HepG2 (cell line): ENCODE measurements around the gene FIBCD1. TPM values are rescaled to one million over a fixed set of nuclear protein-coding genes. Genes with fewer than 3 reads are reported as not detected.

Experiments
- ATAC-seq: fragments of 200-7000 bp; cut with Tn5 transposase; 3 replicates; pipeline ENCODE4 v1.9.1; 2020; ENCODE audit warnings: mild to moderate bottlenecking, moderate library complexity
- BruUV-seq: library from RNA; stranded (reverse); fragments of 400-500 nt; replicated peaks from 2 replicates; lab custom pipeline; 2021; lab: Mats Ljungman, UMichigan
- CTCF ChIA-PET: fragments of 300-600 bp; formaldehyde crosslinking; extraction: SDS; loops from one replicate; lab custom pipeline; 2021; ENCODE audit warnings: low total read pairs, inconsistent platforms, low intra/inter-chr PET ratio; lab: Yijun Ruan, JAX
- POLR2A ChIA-PET: fragments of 350-600 bp; sonication (Branson Sonifier 250); formaldehyde crosslinking; loops from one replicate; lab custom pipeline; 2020; ENCODE audit warnings: antibody characterized with exemption, inconsistent platforms; lab: Yijun Ruan, JAX
- DNase-seq: peaks from one replicate; pipeline ENCODE4 v3.0.0-alpha.2; 2015; ENCODE audit warnings: low spot score
- FAIRE-seq: peaks from 3 replicates; lab custom pipeline; 2011; peaks lifted over from hg19 to GRCh38; lab: Jason Lieb, UNC
- H2AFZ ChIP-seq: one replicate; pipeline ENCODE4 v1.6.1; 2011; ENCODE audit warnings: low read length, inconsistent platforms
- H3K27ac ChIP-seq: fragments of 300-600 bp; 3 replicates; pipeline ENCODE4 v1.8.0; 2011; ENCODE audit warnings: mixed run types, mild to moderate bottlenecking, mixed read lengths, low read length, inconsistent platforms; ENCODE audit not compliant: insufficient read depth; ENCODE audit errors: extremely low read length
- H3K27me3 ChIP-seq, 2 experiments: fragments of 200-600 bp in 1 of 2; 2 replicates in 1 of 2; 3 replicates in 1 of 2; pipeline versions ENCODE4 v1.6.0 to v1.8.0; 2011; ENCODE audit warnings: low read length in 2 of 2, mild to moderate bottlenecking in 2 of 2, moderate library complexity in 2 of 2, inconsistent platforms in 1 of 2; ENCODE audit not compliant: insufficient read depth in 2 of 2, control insufficient read depth in 1 of 2
- H3K36me3 ChIP-seq, 2 experiments: fragments of 200-600 bp in 1 of 2; replicated peaks in 1 of 2; 2 replicates in 1 of 2; 3 replicates in 1 of 2; pipeline versions ENCODE4 v1.5.1 to v1.8.0; 2011; ENCODE audit warnings: low read length in 2 of 2, inconsistent platforms in 1 of 2; ENCODE audit not compliant: insufficient read depth in 2 of 2, control insufficient read depth in 1 of 2
- H3K4me1 ChIP-seq: 2 replicates; pipeline ENCODE4 v1.5.1; 2012; ENCODE audit warnings: low read length, inconsistent platforms; ENCODE audit not compliant: insufficient read depth
- H3K4me2 ChIP-seq: 2 replicates; pipeline ENCODE4 v1.6.0; 2011; ENCODE audit warnings: low read depth, low read length, inconsistent platforms
- H3K4me3 ChIP-seq, 3 experiments: fragments of 200-600 bp in 1 of 3; sonication (generic), shearing (Covaris generic) in 1 of 3; replicated peaks in 1 of 3; 2 replicates each; pipeline ENCODE4 v1.5.1; 2011 to 2016; ENCODE audit warnings: low read length in 3 of 3, inconsistent platforms in 2 of 3, low read depth in 2 of 3, mild to moderate bottlenecking in 2 of 3, control low read depth in 1 of 3, mixed read lengths in 1 of 3; ENCODE audit not compliant: insufficient read depth in 1 of 3
- H3K79me2 ChIP-seq: one replicate; pipeline ENCODE4 v1.6.1; 2011; ENCODE audit warnings: low read length, inconsistent platforms; ENCODE audit not compliant: insufficient read depth
- H3K9ac ChIP-seq: 2 replicates; pipeline ENCODE4 v1.6.0; 2011; ENCODE audit warnings: mild to moderate bottlenecking, low read depth, low read length, inconsistent platforms; ENCODE audit not compliant: insufficient read depth
- H3K9me3 ChIP-seq: 2 replicates; pipeline ENCODE4 v1.5.1; 2012; ENCODE audit warnings: mild to moderate bottlenecking, low read length
- H4K20me1 ChIP-seq: 2 replicates; pipeline ENCODE4 v1.6.0; 2011; ENCODE audit warnings: inconsistent platforms, mild to moderate bottlenecking, low read length, moderate library complexity; ENCODE audit not compliant: insufficient read depth
- CHD4 ChIP-seq: fragments of 200-600 bp; sonication (generic); IDR thresholded peaks from 2 replicates; pipeline ENCODE4 v1.7.0; 2017; ENCODE audit warnings: mild to moderate bottlenecking, low read length, borderline replicate concordance
- TCF12 ChIP-seq, 2 experiments: fragments of 450-650 bp in 1 of 2; sonication (generic) in 1 of 2; formaldehyde crosslinking in 1 of 2; IDR thresholded peaks; 2 replicates each; pipeline versions ENCODE4 v1.6.1 to v1.8.0; 2017 to 2022; ENCODE audit warnings: antibody characterized with exemption in 1 of 2, mild to moderate bottlenecking in 1 of 2, missing genetic modification reagents in 1 of 2, moderate library complexity in 1 of 2
- ZNF558 ChIP-seq: sonication (generic); formaldehyde crosslinking; IDR thresholded peaks from 2 replicates; pipeline ENCODE4 v1.9.0; 2022; ENCODE audit warnings: mild to moderate bottlenecking, missing genetic modification reagents, borderline replicate concordance
- ZNF569 ChIP-seq: sonication (generic); formaldehyde crosslinking; IDR thresholded peaks from 2 replicates; pipeline ENCODE4 v1.5.0; 2020; ENCODE audit warnings: mild to moderate bottlenecking, missing genetic modification reagents, moderate library complexity, borderline replicate concordance
- ZNF773 ChIP-seq: sonication (generic); formaldehyde crosslinking; IDR thresholded peaks from 2 replicates; pipeline ENCODE4 v1.4.0; 2020; ENCODE audit warnings: missing genetic modification reagents, borderline replicate concordance
- ZSCAN25 ChIP-seq: sonication (generic); formaldehyde crosslinking; IDR thresholded peaks from 2 replicates; pipeline ENCODE4 v1.8.0; 2022; ENCODE audit warnings: mild to moderate bottlenecking, missing genetic modification reagents
- WGBS: methylation state at CpG from one replicate; pipeline ENCODE4 v1.1.6; 2017; ENCODE audit warnings: low lambda C conversion rate; 5-methylcytosine and 5-hydroxymethylcytosine counted together
- in situ Hi-C: cut with HindIII; loops from 2 replicates; pipeline ENCODE4 v1.10.0; 2017; ENCODE audit warnings: low pct_unique_long_range_greater_than_20kb; ENCODE audit not compliant: extremely low pct_ligation_motif_present
- intact Hi-C: fragments of 100-400 bp; cut with micrococcal nuclease; formaldehyde crosslinking; loops from one replicate; pipeline ENCODE4 v1.10.0; 2022; ENCODE audit not compliant: unreplicated experiment
- polyA plus RNA-seq, 8 experiments: library from polyadenylated mRNA; depleted of rRNA in 3 of 8; stranded (reverse) in 7 of 8; unstranded in 1 of 8; fragments of >200 nt; fragmentation: Illumina TruSeq in 4 of 8; extraction: Trizol in 4 of 8; gene quantifications; 2 replicates each; pipeline versions ENCODE4 v1.2.1 to v1.2.3, GENCODE V29; 2011 to 2016; ENCODE audit warnings: low read depth in 4 of 8, missing spikeins in 1 of 8, mixed read lengths in 1 of 8; ENCODE audit not compliant: insufficient read depth in 1 of 8
- total RNA-seq, 5 experiments: library from RNA; depleted of rRNA; stranded (reverse); fragments of >200 nt; fragmentation: Illumina TruSeq; extraction: Trizol; gene quantifications; 2 replicates each; pipeline ENCODE4 v1.2.3, GENCODE V29; 2016; ENCODE audit warnings: low read depth in 1 of 5
- TF ChIP-seq, protein P1 (sequence below): sonication (generic); formaldehyde crosslinking; IDR thresholded peaks from 2 replicates; pipeline ENCODE4 v1.4.0; 2020; ENCODE audit warnings: mild to moderate bottlenecking, missing genetic modification reagents
- TF ChIP-seq, protein P2 (sequence below): sonication (generic); formaldehyde crosslinking; IDR thresholded peaks from 2 replicates; pipeline ENCODE4 v1.8.0; 2022; ENCODE audit warnings: missing genetic modification reagents, mild to moderate bottlenecking, moderate library complexity, borderline replicate concordance
- TF ChIP-seq, protein P3 (sequence below): sonication (generic); formaldehyde crosslinking; IDR thresholded peaks from 2 replicates; pipeline ENCODE4 v1.4.0; 2020; ENCODE audit warnings: missing genetic modification reagents

Gene FIBCD1
- total and polyA plus RNA-seq, 2 of the 13 experiments (the other 11 are each of a cell fraction or from before 2014, with no cell fraction given), result 0.55 to 0.89 TPM

DNA sequence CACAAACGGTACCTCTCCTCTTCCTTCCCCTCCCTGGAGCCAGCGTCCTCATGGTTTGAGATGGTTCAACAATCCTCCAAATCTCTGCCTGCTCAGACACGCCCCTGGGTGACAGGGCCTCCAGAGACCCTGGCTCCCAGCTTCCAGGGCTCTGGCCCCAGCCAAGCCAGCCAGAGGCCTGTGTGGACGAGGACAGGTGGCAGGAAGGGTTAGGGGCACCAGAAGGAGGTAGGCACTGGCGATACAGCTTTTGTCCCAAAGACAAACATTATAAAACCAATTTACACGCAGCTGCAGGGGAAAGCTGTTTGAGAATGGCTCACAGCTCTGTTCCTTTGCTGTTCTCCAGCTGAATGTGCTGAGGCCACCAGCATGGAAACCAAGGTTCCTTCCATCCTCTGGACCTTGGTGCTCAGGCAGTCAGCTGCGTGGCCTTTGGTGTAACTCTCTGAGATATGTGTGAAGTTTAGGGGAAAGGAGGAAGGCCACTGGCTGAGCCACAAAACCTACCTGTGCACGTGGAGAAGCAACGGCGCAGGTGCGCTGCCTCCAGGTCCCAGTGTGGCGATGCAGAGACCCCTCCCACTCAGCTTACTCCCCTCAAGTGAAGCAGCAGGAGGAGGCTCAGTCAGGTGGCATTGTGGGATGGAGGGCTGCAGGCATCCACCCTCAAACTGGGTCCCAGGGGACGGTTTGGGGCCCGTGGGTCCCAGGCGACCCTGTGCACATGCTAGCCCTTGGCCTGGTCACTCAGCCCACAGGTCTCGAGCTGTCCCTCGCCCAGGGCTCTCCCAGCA, 38.1 kb downstream of the FIBCD1 start (continued):
- TF ChIP-seq ZNF558 (CRISPR knock-in tag) (no peak), ZNF569 (CRISPR knock-in tag) (no peak), CHD4 (no peak)
- TF ChIP-seq, protein P1, sequence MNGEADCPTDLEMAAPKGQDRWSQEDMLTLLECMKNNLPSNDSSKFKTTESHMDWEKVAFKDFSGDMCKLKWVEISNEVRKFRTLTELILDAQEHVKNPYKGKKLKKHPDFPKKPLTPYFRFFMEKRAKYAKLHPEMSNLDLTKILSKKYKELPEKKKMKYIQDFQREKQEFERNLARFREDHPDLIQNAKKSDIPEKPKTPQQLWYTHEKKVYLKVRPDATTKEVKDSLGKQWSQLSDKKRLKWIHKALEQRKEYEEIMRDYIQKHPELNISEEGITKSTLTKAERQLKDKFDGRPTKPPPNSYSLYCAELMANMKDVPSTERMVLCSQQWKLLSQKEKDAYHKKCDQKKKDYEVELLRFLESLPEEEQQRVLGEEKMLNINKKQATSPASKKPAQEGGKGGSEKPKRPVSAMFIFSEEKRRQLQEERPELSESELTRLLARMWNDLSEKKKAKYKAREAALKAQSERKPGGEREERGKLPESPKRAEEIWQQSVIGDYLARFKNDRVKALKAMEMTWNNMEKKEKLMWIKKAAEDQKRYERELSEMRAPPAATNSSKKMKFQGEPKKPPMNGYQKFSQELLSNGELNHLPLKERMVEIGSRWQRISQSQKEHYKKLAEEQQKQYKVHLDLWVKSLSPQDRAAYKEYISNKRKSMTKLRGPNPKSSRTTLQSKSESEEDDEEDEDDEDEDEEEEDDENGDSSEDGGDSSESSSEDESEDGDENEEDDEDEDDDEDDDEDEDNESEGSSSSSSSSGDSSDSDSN (CRISPR knock-in tag), result no peak

DNA sequence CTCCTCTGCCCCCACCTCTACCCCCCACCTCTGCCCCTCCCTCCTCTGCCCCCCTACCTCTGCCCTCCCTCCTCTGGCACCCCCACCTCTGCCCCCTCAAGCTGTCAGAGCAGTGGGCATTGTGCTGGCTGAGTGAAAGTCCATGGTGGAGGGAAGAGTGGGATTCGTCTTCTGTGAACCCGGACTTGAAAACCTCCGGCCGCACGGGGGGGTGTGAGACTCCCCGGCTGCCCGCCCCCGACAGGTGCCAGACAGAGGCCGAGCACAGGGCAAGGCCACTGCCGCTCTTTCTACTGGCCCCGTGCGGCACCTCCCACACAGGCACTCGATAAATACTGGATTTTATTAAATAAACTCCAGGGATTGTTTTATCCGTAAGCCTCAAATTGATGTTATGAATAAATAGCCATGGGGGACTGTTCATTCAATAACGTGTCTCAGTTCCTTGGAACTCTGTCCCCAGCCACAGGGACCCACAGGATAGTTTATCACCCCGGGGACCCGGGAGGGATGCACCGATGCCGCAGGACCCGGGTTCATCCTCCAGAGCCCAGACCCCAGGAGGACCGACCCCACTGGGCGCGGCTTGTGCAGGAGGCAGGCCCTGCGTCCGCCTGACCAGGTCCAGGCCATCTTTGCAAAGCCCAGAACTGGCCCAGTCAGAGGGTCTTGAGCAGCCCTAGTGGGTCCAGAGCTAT, 39.8 kb downstream of the FIBCD1 start:
- ATAC-seq (no peak), FAIRE-seq (no peak), DNase-seq (no peak)
- ChIA-PET CTCF (interaction anchor here (1.0 kb wide), 1 partner anchor 42 kb away, joined by 3 read pairs; no protein-coding TSS in a partner anchor), POLR2A (no interaction called here)
- Histone ChIP-seq H3K4me2 (no peak overlapping the region), H4K20me1 (no peaks in the 10 kb centered on the region), H2AFZ (no peak overlapping the region), H3K4me1 (no peaks in the 10 kb centered on the region), H3K4me3 (no peak overlapping the region), H3K9ac (no peak overlapping the region), H3K27me3 (peaks cover 29 to 76% of the 10 kb centered on the region in 2 experiments; a peak in 4 of 5 replicates), H3K36me3 (no peaks in the 10 kb centered on the region; a peak in 1 of 5 replicates), H3K79me2 (no peaks in the 10 kb centered on the region), H3K9me3 (no peaks in the 10 kb centered on the region), H3K27ac (no peak overlapping the region)
- BruUV-seq, result no TSS peak
- in situ Hi-C loops, result loop anchor here (5.0 to 10.0 kb wide), 2 partner anchors 43 to 96 kb away; no protein-coding TSS in a partner anchor
- TF ChIP-seq, protein P2, sequence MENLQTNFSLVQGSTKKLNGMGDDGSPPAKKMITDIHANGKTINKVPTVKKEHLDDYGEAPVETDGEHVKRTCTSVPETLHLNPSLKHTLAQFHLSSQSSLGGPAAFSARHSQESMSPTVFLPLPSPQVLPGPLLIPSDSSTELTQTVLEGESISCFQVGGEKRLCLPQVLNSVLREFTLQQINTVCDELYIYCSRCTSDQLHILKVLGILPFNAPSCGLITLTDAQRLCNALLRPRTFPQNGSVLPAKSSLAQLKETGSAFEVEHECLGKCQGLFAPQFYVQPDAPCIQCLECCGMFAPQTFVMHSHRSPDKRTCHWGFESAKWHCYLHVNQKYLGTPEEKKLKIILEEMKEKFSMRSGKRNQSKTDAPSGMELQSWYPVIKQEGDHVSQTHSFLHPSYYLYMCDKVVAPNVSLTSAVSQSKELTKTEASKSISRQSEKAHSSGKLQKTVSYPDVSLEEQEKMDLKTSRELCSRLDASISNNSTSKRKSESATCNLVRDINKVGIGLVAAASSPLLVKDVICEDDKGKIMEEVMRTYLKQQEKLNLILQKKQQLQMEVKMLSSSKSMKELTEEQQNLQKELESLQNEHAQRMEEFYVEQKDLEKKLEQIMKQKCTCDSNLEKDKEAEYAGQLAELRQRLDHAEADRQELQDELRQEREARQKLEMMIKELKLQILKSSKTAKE, result no peak
- TF ChIP-seq, protein P3, sequence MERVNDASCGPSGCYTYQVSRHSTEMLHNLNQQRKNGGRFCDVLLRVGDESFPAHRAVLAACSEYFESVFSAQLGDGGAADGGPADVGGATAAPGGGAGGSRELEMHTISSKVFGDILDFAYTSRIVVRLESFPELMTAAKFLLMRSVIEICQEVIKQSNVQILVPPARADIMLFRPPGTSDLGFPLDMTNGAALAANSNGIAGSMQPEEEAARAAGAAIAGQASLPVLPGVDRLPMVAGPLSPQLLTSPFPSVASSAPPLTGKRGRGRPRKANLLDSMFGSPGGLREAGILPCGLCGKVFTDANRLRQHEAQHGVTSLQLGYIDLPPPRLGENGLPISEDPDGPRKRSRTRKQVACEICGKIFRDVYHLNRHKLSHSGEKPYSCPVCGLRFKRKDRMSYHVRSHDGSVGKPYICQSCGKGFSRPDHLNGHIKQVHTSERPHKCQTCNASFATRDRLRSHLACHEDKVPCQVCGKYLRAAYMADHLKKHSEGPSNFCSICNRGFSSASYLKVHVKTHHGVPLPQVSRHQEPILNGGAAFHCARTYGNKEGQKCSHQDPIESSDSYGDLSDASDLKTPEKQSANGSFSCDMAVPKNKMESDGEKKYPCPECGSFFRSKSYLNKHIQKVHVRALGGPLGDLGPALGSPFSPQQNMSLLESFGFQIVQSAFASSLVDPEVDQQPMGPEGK (CRISPR knock-in tag), result peak; percentile 43; the same call in 1 of the 2 replicates
- TF ChIP-seq ZNF773 (CRISPR knock-in tag), result no peak
- no peak for TF ChIP-seq ZSCAN25
- TF ChIP-seq TCF12 (IDR thresholded peaks at IDR 0.05), result no peak
- no peak for TF ChIP-seq TCF12 (CRISPR knock-in tag; IDR thresholded peaks at IDR 0.05)
- 4% methylated on average over 17 of the region's 25 CpGs for WGBS
- intact Hi-C loops, result no loop called here
